Gastroesophageal sphincter (tissue), 3 donors: ENCODE results near the gene PTK7.
"Not testable (repeated sequence)": the region's sequence is repeated elsewhere in the genome, so short reads cannot be mapped to it uniquely, and the experiment has no call there.

Experiments used
- EP300 ChIP-seq: sonication (generic); formaldehyde crosslinking; IDR thresholded peaks from one replicate; pipeline ENCODE4 v1.6.1; 2017; ENCODE audit warnings: antibody characterized with exemption, mild to moderate bottlenecking
- POLR2A ChIP-seq, 2 donors: fragments of 450-650 bp; IDR thresholded peaks; one replicate each; pipeline ENCODE4 v1.6.1; 2017; ENCODE audit warnings: antibody characterized with exemption in 2 of 2, mild to moderate bottlenecking in 2 of 2, moderate library complexity in 1 of 2
- POLR2AphosphoS5 ChIP-seq: sonication (generic); formaldehyde crosslinking; IDR thresholded peaks from one replicate; pipeline ENCODE4 v1.6.1; 2017; ENCODE audit warnings: antibody characterized with exemption
- TF ChIP-seq, protein P1 (sequence below), 4 experiments: fragments of 200-600 bp in 2 of 4; fragments of 450-650 bp in 2 of 4; sonication (generic) in 1 of 4; IDR thresholded peaks; one replicate each; pipeline ENCODE4 v1.5.1; 2017 to 2019; ENCODE audit warnings: antibody characterized with exemption in 4 of 4, mild to moderate bottlenecking in 2 of 4, moderate library complexity in 2 of 4

DNA sequence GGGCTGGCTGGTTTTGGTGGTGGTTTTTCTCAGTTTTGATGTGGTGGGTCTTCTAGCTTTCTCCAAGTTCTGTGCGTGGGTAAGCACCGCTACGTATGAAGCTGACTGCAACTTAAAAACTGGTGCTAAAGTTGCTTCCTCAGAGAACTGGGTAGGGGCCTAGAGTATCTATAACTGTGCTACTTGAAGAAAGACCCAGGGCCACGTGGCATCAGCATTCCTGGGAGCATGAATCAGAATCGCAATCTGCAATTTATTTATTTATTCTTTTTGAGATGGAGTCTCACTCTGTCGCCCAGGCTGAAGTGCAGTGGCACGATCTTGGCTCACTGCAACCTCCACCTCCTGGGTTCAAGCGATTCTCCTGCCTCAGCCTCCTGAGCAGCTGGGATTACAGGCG lies 5.8 kb downstream of the PTK7 start:
- TF ChIP-seq, protein P1, sequence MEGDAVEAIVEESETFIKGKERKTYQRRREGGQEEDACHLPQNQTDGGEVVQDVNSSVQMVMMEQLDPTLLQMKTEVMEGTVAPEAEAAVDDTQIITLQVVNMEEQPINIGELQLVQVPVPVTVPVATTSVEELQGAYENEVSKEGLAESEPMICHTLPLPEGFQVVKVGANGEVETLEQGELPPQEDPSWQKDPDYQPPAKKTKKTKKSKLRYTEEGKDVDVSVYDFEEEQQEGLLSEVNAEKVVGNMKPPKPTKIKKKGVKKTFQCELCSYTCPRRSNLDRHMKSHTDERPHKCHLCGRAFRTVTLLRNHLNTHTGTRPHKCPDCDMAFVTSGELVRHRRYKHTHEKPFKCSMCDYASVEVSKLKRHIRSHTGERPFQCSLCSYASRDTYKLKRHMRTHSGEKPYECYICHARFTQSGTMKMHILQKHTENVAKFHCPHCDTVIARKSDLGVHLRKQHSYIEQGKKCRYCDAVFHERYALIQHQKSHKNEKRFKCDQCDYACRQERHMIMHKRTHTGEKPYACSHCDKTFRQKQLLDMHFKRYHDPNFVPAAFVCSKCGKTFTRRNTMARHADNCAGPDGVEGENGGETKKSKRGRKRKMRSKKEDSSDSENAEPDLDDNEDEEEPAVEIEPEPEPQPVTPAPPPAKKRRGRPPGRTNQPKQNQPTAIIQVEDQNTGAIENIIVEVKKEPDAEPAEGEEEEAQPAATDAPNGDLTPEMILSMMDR (IDR thresholded peaks at IDR 0.05), result not testable (repeated sequence)
- TF ChIP-seq POLR2A (IDR thresholded peaks at IDR 0.05); POLR2AphosphoS5; EP300: not testable (repeated sequence)
